Progenitor cell of endocrine pancreas (in vitro differentiated cells): ENCODE measurements around the gene CRYBA2. TPM values are rescaled to one million over a fixed set of nuclear protein-coding genes. Genes with fewer than 3 reads are reported as not detected.

Experiments used
- DNase-seq: peaks from one replicate; pipeline ENCODE4 v3.0.0; 2021; ENCODE audit warnings: low spot score; ENCODE audit not compliant: unreplicated experiment
- H3K27ac Mint-ChIP-seq: 2 replicates; pipeline ENCODE4 v1.8.0; 2021; ENCODE audit warnings: mild to moderate bottlenecking, moderate library complexity, mixed read lengths
- H3K27me3 Mint-ChIP-seq: 2 replicates; pipeline ENCODE4 v1.8.0; 2021; ENCODE audit warnings: mixed read lengths
- H3K36me3 Mint-ChIP-seq: 2 replicates; pipeline ENCODE4 v1.8.0; 2022; ENCODE audit warnings: mixed read lengths; ENCODE audit not compliant: insufficient read depth
- H3K4me1 Mint-ChIP-seq: 2 replicates; pipeline ENCODE4 v1.8.0; 2021; ENCODE audit warnings: low read depth, mixed read lengths
- H3K4me3 Mint-ChIP-seq: 2 replicates; pipeline ENCODE4 v1.8.0; 2021; ENCODE audit warnings: low read depth, mild to moderate bottlenecking, moderate library complexity, mixed read lengths
- H3K9me3 Mint-ChIP-seq: 2 replicates; pipeline ENCODE4 v1.8.0; 2021; ENCODE audit warnings: low read depth, mixed read lengths
- CTCF ChIP-seq: fragments of 200-600 bp; sonication (generic); IDR thresholded peaks from one replicate; pipeline ENCODE4 v1.5.0; 2021; ENCODE audit warnings: antibody characterized with exemption, mild to moderate bottlenecking; ENCODE audit not compliant: unreplicated experiment
- total RNA-seq: library from RNA; stranded (reverse); gene quantifications from 2 replicates; pipeline ENCODE4 v1.2.1, GENCODE V29; 2021

Gene CRYBA2
- total RNA-seq, 1 donor from 2014 or later, result 30.1 TPM

- Mint-ChIP-seq H3K4me1 (peaks cover 8% of the 10 kb centered on the region), H3K9me3 (no peaks in the 10 kb centered on the region), H3K4me3 (peak overlapping the region; percentile 49), H3K27me3 (peaks cover 85% of the 10 kb centered on the region), H3K27ac (no peak overlapping the region), H3K36me3 (no peaks in the 10 kb centered on the region)
- no peak for DNase-seq
- peak; percentile 16 for TF ChIP-seq CTCF
Measured at GRCh38 chr2:218980735-218981389, 12.4 kb downstream of the CRYBA2 start.

- Mint-ChIP-seq H3K4me1 (peaks cover 8% of the 10 kb centered on the region), H3K27ac (no peak overlapping the region), H3K27me3 (peaks cover 88% of the 10 kb centered on the region), H3K36me3 (no peaks in the 10 kb centered on the region), H3K4me3 (no peak overlapping the region), H3K9me3 (no peaks in the 10 kb centered on the region)
- DNase-seq, result peak; percentile 87
- TF ChIP-seq CTCF, result peak; percentile 96
Measured at GRCh38 chr2:218979846-218980734, 13.1 kb downstream of the CRYBA2 start.

GRCh38 chr2:218975060-218975777, 18.0 kb downstream of the CRYBA2 start:
- no peaks in the 10 kb centered on the region for H3K4me1 Mint-ChIP-seq
- H3K27me3 Mint-ChIP-seq, result peaks cover 84% of the 10 kb centered on the region

GRCh38 chr2:218970894-218971293, 22.3 kb downstream of the CRYBA2 start:
- no peaks in the 10 kb centered on the region for H3K36me3 Mint-ChIP-seq
- H3K27ac Mint-ChIP-seq, result no peak overlapping the region
- TF ChIP-seq CTCF, result no peak
- no peak for DNase-seq
- H3K4me1 Mint-ChIP-seq, result no peaks in the 10 kb centered on the region
- no peak overlapping the region for H3K4me3 Mint-ChIP-seq
- H3K27me3 Mint-ChIP-seq, result peaks cover 77% of the 10 kb centered on the region
- H3K9me3 Mint-ChIP-seq, result no peaks in the 10 kb centered on the region

More at GRCh38 chr2:218975060-218975777, 18.0 kb downstream of the CRYBA2 start:
- TF ChIP-seq CTCF, result no peak
- no peak for DNase-seq
- Mint-ChIP-seq H3K27ac (no peak overlapping the region), H3K4me3 (no peak overlapping the region), H3K9me3 (no peaks in the 10 kb centered on the region), H3K36me3 (no peaks in the 10 kb centered on the region)
